ENCODE data around the gene CD44.
A peak's percentile ranks its signal among the peaks of the same experiment; 100 is the strongest.

The CD44 gene

GRCh38 chr11:35112056-35112845, 26.7 kb upstream of the CD44 start:
- no peak for DNase-seq

GRCh38 chr11:35112846-35113105, 26.2 kb upstream of the CD44 start:
- no peak for DNase-seq

- DNase-seq = no peak
Observed at GRCh38 chr11:35114906-35115687, 23.9 kb upstream of the CD44 start.

- no peak for DNase-seq
Observed at GRCh38 chr11:35115688-35116030, 23.3 kb upstream of the CD44 start.

- no peak for DNase-seq
Observed at GRCh38 chr11:35116245-35116644, 22.7 kb upstream of the CD44 start.

GRCh38 chr11:35116762-35117640, 22.0 kb upstream of the CD44 start:
- no peak for DNase-seq

- no peak for DNase-seq
Observed at GRCh38 chr11:35118906-35119305, 20.1 kb upstream of the CD44 start.

GRCh38 chr11:35121326-35121865, 17.6 kb upstream of the CD44 start:
- DNase-seq = peak; percentile 34

GRCh38 chr11:35122308-35122707, 16.7 kb upstream of the CD44 start:
- no peak for DNase-seq

- peak; percentile 65 for DNase-seq
Observed at GRCh38 chr11:35126000-35126878, 12.7 kb upstream of the CD44 start.

GRCh38 chr11:35126879-35127581, 11.9 kb upstream of the CD44 start:
- no peak for DNase-seq

GRCh38 chr11:35127619-35128018, 11.4 kb upstream of the CD44 start:
- no peak for DNase-seq

- DNase-seq = no peak
Observed at GRCh38 chr11:35131094-35131493, 7.9 kb upstream of the CD44 start.

- no peak for DNase-seq
Observed at GRCh38 chr11:35131886-35132285, 7.1 kb upstream of the CD44 start.

- peak; percentile 40 for DNase-seq
Observed at GRCh38 chr11:35133656-35134055, 5.3 kb upstream of the CD44 start.

- DNase-seq = no peak
Observed at GRCh38 chr11:35134403-35135148, 4.4 kb upstream of the CD44 start.

- DNase-seq = no peak
Observed at GRCh38 chr11:35135222-35135621, 3.7 kb upstream of the CD44 start.

GRCh38 chr11:35136311-35136710, 2.7 kb upstream of the CD44 start:
- no peak for DNase-seq

GRCh38 chr11:35138058-35138457, 913 bp upstream of the CD44 start:
- no peak for DNase-seq

- DNase-seq = no peak
Observed at GRCh38 chr11:35138606-35138942, 397 bp upstream of the CD44 start.

GRCh38 chr11:35139722-35140282, 831 bp downstream of the CD44 start:
- DNase-seq = no peak
